Common myeloid progenitor, CD34-positive (primary cell): Measurements from ENCODE around the gene CT47A1. TPM values are rescaled to one million over a fixed set of nuclear protein-coding genes. Genes with fewer than 3 reads are reported as not detected.
"Not testable (repeated sequence)": the region's sequence is repeated elsewhere in the genome, so short reads cannot be mapped to it uniquely, and the experiment has no call there.

Experiments used
- CTCF ChIA-PET: fragments of 350-600 bp; sonication (Branson Sonifier 250); formaldehyde crosslinking; loops from one replicate; lab custom pipeline; 2021; ENCODE audit warnings: antibody characterized with exemption; lab: Charles Lee
- POLR2A ChIA-PET: fragments of 350-600 bp; sonication (Branson Sonifier 250); formaldehyde crosslinking; loops from one replicate; lab custom pipeline; 2021; ENCODE audit warnings: antibody characterized with exemption; lab: Charles Lee
- DNase-seq, 3 donors: peaks; one replicate each; pipeline versions ENCODE4 v3.0.0 to v3.0.0-alpha.2; 2013
- H3K27ac ChIP-seq, 2 experiments: 1 replicate in 1 of 2; 2 replicates in 1 of 2; pipeline ENCODE4 v1.7.0; 2013; ENCODE audit warnings: inconsistent platforms in 2 of 2, low read length in 2 of 2, mild to moderate bottlenecking in 2 of 2, low read depth in 1 of 2, moderate library complexity in 1 of 2; ENCODE audit not compliant: severe bottlenecking in 2 of 2, insufficient read depth in 1 of 2, poor library complexity in 1 of 2
- H3K27me3 ChIP-seq, 5 experiments: replicated peaks in 2 of 5; 1 replicate in 3 of 5; 2 replicates in 2 of 5; pipeline versions ENCODE4 v1.6.1 to v1.7.0; 2013; ENCODE audit warnings: low read length in 4 of 5, mild to moderate bottlenecking in 2 of 5, moderate library complexity in 2 of 5, inconsistent platforms in 1 of 5; ENCODE audit not compliant: insufficient read depth in 5 of 5, control insufficient read depth in 4 of 5
- H3K36me3 ChIP-seq, 4 experiments: 1 replicate in 2 of 4; 2 replicates in 2 of 4; pipeline versions ENCODE4 v1.6.1 to v1.7.0; 2013; ENCODE audit warnings: low read length in 3 of 4, control low read depth in 1 of 4, mild to moderate bottlenecking in 1 of 4; ENCODE audit not compliant: control insufficient read depth in 4 of 4, insufficient read depth in 4 of 4
- H3K4me1 ChIP-seq, 4 experiments: 1 replicate in 3 of 4; 2 replicates in 1 of 4; pipeline versions ENCODE4 v1.6.1 to v1.7.1; 2013; ENCODE audit warnings: low read length in 3 of 4, mild to moderate bottlenecking in 3 of 4, control low read depth in 1 of 4, inconsistent platforms in 1 of 4, moderate library complexity in 1 of 4; ENCODE audit not compliant: control insufficient read depth in 4 of 4, insufficient read depth in 4 of 4; ENCODE audit errors: control extremely low read depth in 1 of 4
- H3K4me3 ChIP-seq, 7 experiments: 1 replicate in 4 of 7; 2 replicates in 3 of 7; pipeline versions ENCODE4 v1.5.1 to v1.7.0; 2013; ENCODE audit warnings: mild to moderate bottlenecking in 7 of 7, low read length in 6 of 7, moderate library complexity in 6 of 7, inconsistent platforms in 2 of 7, low read depth in 2 of 7, control low read depth in 1 of 7; ENCODE audit not compliant: insufficient read depth in 4 of 7, control insufficient read depth in 1 of 7; ENCODE audit errors: extremely low read depth in 1 of 7
- H3K9me3 ChIP-seq, 5 experiments: 1 replicate in 4 of 5; 2 replicates in 1 of 5; pipeline versions ENCODE4 v1.6.1 to v1.7.1; 2013; ENCODE audit warnings: low read length in 4 of 5, mild to moderate bottlenecking in 2 of 5, inconsistent platforms in 1 of 5, low read depth in 1 of 5, moderate library complexity in 1 of 5; ENCODE audit not compliant: control insufficient read depth in 4 of 5, insufficient read depth in 2 of 5; ENCODE audit errors: control extremely low read depth in 1 of 5
- WGBS: methylation state at CpG from one replicate; pipeline ENCODE4 v1.1.5; 2013; ENCODE audit not compliant: insufficient coverage; 5-methylcytosine and 5-hydroxymethylcytosine counted together
- polyA plus RNA-seq: library from polyadenylated mRNA; unstranded; fragments of 120-200 nt; gene quantifications from one replicate; pipeline ENCODE4 v1.2.1, GENCODE V29; 2013

Gene CT47A1
- not detected for polyA plus RNA-seq

- DNase-seq, CTCF ChIA-PET, H3K9me3 ChIP-seq, H3K36me3 ChIP-seq, H3K27me3 ChIP-seq, H3K27ac ChIP-seq, POLR2A ChIA-PET, H3K4me1 ChIP-seq, H3K4me3 ChIP-seq: not testable (repeated sequence)
- no CpG with 5 or more reads among the region's 8 CpGs for WGBS
Measured at GRCh38 chrX:120985660-120986059, at the start of gene CT47A1. CT47A1 (minus strand) TSS chrX:120985760; CDS start chrX:120985529, 231 bp downstream.

GRCh38 chrX:121032531-121032930 is 47.0 kb upstream of the CT47A1 start:
- 77% methylated on average over 2 of the region's 2 CpGs for WGBS
- no peak for DNase-seq
- ChIA-PET POLR2A (no interaction called here), CTCF (no interaction called here)
- no peaks in the 10 kb centered on the region for H3K4me1 ChIP-seq
- no peak overlapping the region for H3K27ac ChIP-seq
- H3K27me3 ChIP-seq = no peaks in the 10 kb centered on the region
- no peaks in the 10 kb centered on the region for H3K36me3 ChIP-seq
- H3K4me3 ChIP-seq = no peak overlapping the region
- no peaks in the 10 kb centered on the region for H3K9me3 ChIP-seq

- no peaks in the 10 kb centered on the region for H3K4me1 ChIP-seq
- ChIA-PET POLR2A (no interaction called here), CTCF (no interaction called here)
- no peaks in the 10 kb centered on the region for H3K9me3 ChIP-seq
- H3K27ac ChIP-seq = no peak overlapping the region
- WGBS = 91% methylated on average over 4 of the region's 4 CpGs
- H3K4me3 ChIP-seq = no peak overlapping the region
- peaks cover 0 to 2% (median 0%) of the 10 kb centered on the region in 5 experiments for H3K27me3 ChIP-seq
- no peak for DNase-seq
- no peaks in the 10 kb centered on the region for H3K36me3 ChIP-seq
Measured at GRCh38 chrX:121030083-121030482, 44.5 kb upstream of the CT47A1 start.

- no peaks in the 10 kb centered on the region for H3K9me3 ChIP-seq
- H3K36me3 ChIP-seq = no peaks in the 10 kb centered on the region
- WGBS = no CpG with 5 or more reads among the region's 1 CpG
- H3K4me1 ChIP-seq = no peaks in the 10 kb centered on the region
- ChIA-PET CTCF (no interaction called here), POLR2A (no interaction called here)
- no peak for DNase-seq
- H3K4me3 ChIP-seq = no peak overlapping the region
- peaks cover 0 to 2% (median 0%) of the 10 kb centered on the region in 5 experiments for H3K27me3 ChIP-seq
- no peak overlapping the region for H3K27ac ChIP-seq
Measured at GRCh38 chrX:121028419-121028818, 42.9 kb upstream of the CT47A1 start.

GRCh38 chrX:121014826-121015225 is 29.3 kb upstream of the CT47A1 start:
- no CpG with 5 or more reads among the region's 2 CpGs for WGBS
- ChIA-PET POLR2A (no interaction called here), CTCF (no interaction called here)
- H3K36me3 ChIP-seq = no peaks in the 10 kb centered on the region
- H3K4me3 ChIP-seq = no peak overlapping the region
- H3K27ac ChIP-seq = no peak overlapping the region
- H3K4me1 ChIP-seq = no peaks in the 10 kb centered on the region
- H3K9me3 ChIP-seq = peaks cover 0 to 1% (median 0%) of the 10 kb centered on the region in 5 experiments
- DNase-seq = no peak
- no peaks in the 10 kb centered on the region for H3K27me3 ChIP-seq

- H3K27ac ChIP-seq = no peak overlapping the region
- peaks cover 0 to 1% (median 0%) of the 10 kb centered on the region in 5 experiments for H3K9me3 ChIP-seq
- ChIA-PET CTCF (no interaction called here), POLR2A (no interaction called here)
- H3K4me3 ChIP-seq = no peak overlapping the region
- H3K36me3 ChIP-seq = no peaks in the 10 kb centered on the region
- H3K4me1 ChIP-seq = no peaks in the 10 kb centered on the region
- no peaks in the 10 kb centered on the region for H3K27me3 ChIP-seq
- DNase-seq = no peak
Measured at GRCh38 chrX:121013897-121014455, 28.4 kb upstream of the CT47A1 start.

GRCh38 chrX:121011254-121011653 is 25.7 kb upstream of the CT47A1 start:
- Histone ChIP-seq H3K36me3 (no peaks in the 10 kb centered on the region), H3K27me3 (no peaks in the 10 kb centered on the region), H3K9me3 (peaks cover 0 to 1% (median 0%) of the 10 kb centered on the region in 5 experiments), H3K4me1 (no peaks in the 10 kb centered on the region), H3K4me3 (no peak overlapping the region), H3K27ac (no peak overlapping the region)
- ChIA-PET CTCF (no interaction called here), POLR2A (no interaction called here)
- DNase-seq = no peak
- 74% methylated on average over 7 of the region's 7 CpGs for WGBS
